Kidney (tissue), 14 donors: ENCODE measurements around the gene PRSS36. TPM values are rescaled to one million over a fixed set of nuclear protein-coding genes. Genes with fewer than 3 reads are reported as not detected.
"Not testable (repeated sequence)": the region's sequence is repeated elsewhere in the genome, so short reads cannot be mapped to it uniquely, and the experiment has no call there.

ENCODE experiments used
- DNase-seq, 5 donors: peaks; one replicate each; pipeline ENCODE4 v3.0.0-alpha.2; 2013 to 2020
- FAIRE-seq: peaks from 2 replicates; lab custom pipeline; 2012; peaks lifted over from hg19 to GRCh38; lab: Jason Lieb, UNC
- H3K27ac ChIP-seq, 2 donors: one replicate each; pipeline ENCODE4 v1.7.0; 2013; ENCODE audit warnings: low read depth in 2 of 2, low read length in 2 of 2, inconsistent platforms in 1 of 2
- H3K27me3 ChIP-seq: one replicate; pipeline ENCODE4 v1.7.1; 2013; ENCODE audit warnings: low read length, inconsistent platforms; ENCODE audit not compliant: control insufficient read depth, insufficient read depth
- H3K36me3 ChIP-seq, 3 donors: one replicate each; pipeline versions ENCODE4 v1.7.0 to v1.7.1; 2013; ENCODE audit warnings: low read length in 3 of 3, control low read depth in 1 of 3, inconsistent platforms in 1 of 3; ENCODE audit not compliant: insufficient read depth in 3 of 3, control insufficient read depth in 2 of 3
- H3K4me1 ChIP-seq, 3 donors: one replicate each; pipeline versions ENCODE4 v1.7.0 to v1.7.1; 2013; ENCODE audit warnings: low read length in 3 of 3, inconsistent platforms in 1 of 3, low read depth in 1 of 3; ENCODE audit not compliant: control insufficient read depth in 2 of 3, insufficient read depth in 2 of 3
- H3K4me3 ChIP-seq, 3 donors: one replicate each; pipeline versions ENCODE4 v1.7.0 to v1.8.1; 2013; ENCODE audit warnings: low read length in 3 of 3, control low read depth in 1 of 3, inconsistent platforms in 1 of 3
- H3K9ac ChIP-seq, 3 donors: one replicate each; pipeline versions ENCODE4 v1.7.0 to v1.7.1; 2013; ENCODE audit warnings: low read length in 3 of 3, control low read depth in 1 of 3, inconsistent platforms in 1 of 3
- H3K9me3 ChIP-seq, 3 donors: one replicate each; pipeline versions ENCODE4 v1.7.0 to v1.7.1; 2013; ENCODE audit warnings: low read length in 3 of 3, control low read depth in 1 of 3, inconsistent platforms in 1 of 3; ENCODE audit not compliant: control insufficient read depth in 2 of 3, insufficient read depth in 1 of 3
- intact Hi-C: fragments of 100-400 bp; cut with DNase I; formaldehyde crosslinking; loops from one replicate; pipeline ENCODE4 v1.11.1; 2022
- polyA plus RNA-seq: library from polyadenylated mRNA; stranded (reverse); fragments of 350-450 nt; fragmentation: Illumina TruSeq; extraction: RNeasy Lipid Tissue Mini Kit (QIAGEN cat#74804); gene quantifications from one replicate; pipeline ENCODE4 v1.2.3, GENCODE V29; 2014; ENCODE audit warnings: low read depth, low replicate concordance; ENCODE audit not compliant: insufficient read depth
- total RNA-seq: library from RNA; stranded (reverse); fragmentation: NEBNext Ultra II Directional; extraction: Animal tissue kit (Norgen Biotek cat#: 25700); gene quantifications from one replicate; pipeline ENCODE4 v1.2.1, GENCODE V29; 2021
- TF ChIP-seq, protein P1 (sequence below): IDR thresholded peaks from 3 replicates; pipeline ENCODE4 v1.5.1; 2012; ENCODE audit warnings: mild to moderate bottlenecking, moderate library complexity, borderline replicate concordance; ENCODE audit not compliant: insufficient read depth; ENCODE audit errors: extremely low read depth
- donor health status: control.
- donor health status: control.
- donor health status: control.
- donor health status: control.
- donor health status: control.
- donor health status: DM: yes; HTN: yes; CAD: no.
- donor health status: Normal renal cell carcinoma (clear cell type).

The PRSS36 gene
- total and polyA plus RNA-seq, 2 donors from 2014 or later, result 1.7 to 4.1 TPM

DNA sequence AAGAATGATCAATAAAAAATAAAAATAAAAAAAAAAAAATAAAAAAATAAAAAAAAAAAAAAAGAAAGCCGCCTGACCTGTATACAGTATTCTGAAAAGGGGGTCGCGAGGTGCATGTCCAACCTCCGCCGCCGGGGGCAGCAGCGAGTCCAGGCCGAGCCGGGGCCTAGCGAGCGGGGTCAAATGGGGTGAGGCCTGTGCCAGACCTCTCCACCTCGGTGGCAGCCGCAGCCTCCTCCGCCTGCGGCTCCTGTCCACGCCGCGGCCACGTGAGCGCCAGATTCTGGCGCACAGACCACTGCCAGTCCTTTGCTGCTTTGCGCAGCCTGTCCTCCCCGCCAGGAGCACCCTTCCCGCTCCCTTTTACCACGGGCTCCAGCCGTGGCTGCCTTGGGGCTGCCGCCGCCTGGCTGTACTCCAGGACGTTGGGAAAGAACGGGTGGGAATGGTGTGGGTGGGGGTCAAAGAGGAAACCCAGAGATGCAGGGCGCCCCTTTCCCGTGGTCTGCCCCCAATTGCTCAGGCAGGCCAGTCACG is 44.1 kb downstream of the PRSS36 start:
- Histone ChIP-seq H3K36me3 (peaks cover 0 to 9% (median 0%) of the 10 kb centered on the region in 3 donors), H3K27me3 (no peaks in the 10 kb centered on the region), H3K9ac (no peak overlapping the region), H3K4me3 (peak overlapping the region in 1 of 3 donors; percentile 32), H3K9me3 (no peaks in the 10 kb centered on the region), H3K4me1 (peaks cover 0 to 15% (median 0%) of the 10 kb centered on the region in 3 donors), H3K27ac (peak overlapping the region; percentile 28 to 57)
- peak; percentile 56 to 93 (median 82) for DNase-seq
- intact Hi-C loops, result no loop called here
- TF ChIP-seq, protein P1, sequence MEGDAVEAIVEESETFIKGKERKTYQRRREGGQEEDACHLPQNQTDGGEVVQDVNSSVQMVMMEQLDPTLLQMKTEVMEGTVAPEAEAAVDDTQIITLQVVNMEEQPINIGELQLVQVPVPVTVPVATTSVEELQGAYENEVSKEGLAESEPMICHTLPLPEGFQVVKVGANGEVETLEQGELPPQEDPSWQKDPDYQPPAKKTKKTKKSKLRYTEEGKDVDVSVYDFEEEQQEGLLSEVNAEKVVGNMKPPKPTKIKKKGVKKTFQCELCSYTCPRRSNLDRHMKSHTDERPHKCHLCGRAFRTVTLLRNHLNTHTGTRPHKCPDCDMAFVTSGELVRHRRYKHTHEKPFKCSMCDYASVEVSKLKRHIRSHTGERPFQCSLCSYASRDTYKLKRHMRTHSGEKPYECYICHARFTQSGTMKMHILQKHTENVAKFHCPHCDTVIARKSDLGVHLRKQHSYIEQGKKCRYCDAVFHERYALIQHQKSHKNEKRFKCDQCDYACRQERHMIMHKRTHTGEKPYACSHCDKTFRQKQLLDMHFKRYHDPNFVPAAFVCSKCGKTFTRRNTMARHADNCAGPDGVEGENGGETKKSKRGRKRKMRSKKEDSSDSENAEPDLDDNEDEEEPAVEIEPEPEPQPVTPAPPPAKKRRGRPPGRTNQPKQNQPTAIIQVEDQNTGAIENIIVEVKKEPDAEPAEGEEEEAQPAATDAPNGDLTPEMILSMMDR, result peak; percentile 77
- no peak for FAIRE-seq

DNA sequence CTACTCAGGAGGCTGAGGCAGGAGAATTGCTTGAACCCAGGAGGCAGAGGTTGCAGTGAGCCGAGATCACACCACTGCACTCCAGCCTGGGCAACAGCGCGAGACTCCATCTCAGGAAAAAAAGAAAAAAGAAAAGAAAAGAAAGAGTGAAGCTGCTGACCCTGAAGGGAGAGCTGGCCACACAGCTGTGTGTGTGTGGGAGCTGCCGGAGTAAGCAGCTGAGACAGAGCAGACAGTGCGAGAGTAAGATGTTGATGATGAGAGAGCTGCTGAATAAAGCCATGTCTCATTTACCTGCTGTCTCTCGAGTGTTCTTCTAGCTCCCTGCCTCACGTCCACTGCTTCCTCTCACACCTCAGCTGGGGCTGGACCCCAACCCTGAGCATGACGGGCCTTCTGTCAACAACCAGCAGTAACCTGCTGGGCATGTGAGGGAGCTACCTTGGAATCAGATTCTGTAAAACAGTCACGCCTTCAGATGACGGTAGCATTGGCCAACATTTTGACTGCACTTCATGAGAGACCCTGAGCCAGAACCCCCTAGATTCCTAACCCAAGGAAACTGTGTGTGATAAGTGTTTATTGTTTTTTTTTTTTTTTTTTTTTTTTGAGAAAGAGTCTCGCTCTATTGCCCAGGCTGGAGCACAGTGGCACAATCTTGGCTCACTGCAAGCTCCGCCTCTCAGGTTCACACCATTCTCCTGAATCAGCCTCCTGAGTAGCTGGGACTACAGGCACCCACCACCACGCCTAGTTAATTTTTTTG is 48.8 kb downstream of the PRSS36 start:
- H3K27me3 ChIP-seq, H3K4me3 ChIP-seq, H3K9me3 ChIP-seq, H3K36me3 ChIP-seq, intact Hi-C loops, H3K4me1 ChIP-seq, H3K9ac ChIP-seq, H3K27ac ChIP-seq, FAIRE-seq: not testable (repeated sequence)
- peak in 2 of 5 donors; percentile 32 to 54 for DNase-seq

DNA sequence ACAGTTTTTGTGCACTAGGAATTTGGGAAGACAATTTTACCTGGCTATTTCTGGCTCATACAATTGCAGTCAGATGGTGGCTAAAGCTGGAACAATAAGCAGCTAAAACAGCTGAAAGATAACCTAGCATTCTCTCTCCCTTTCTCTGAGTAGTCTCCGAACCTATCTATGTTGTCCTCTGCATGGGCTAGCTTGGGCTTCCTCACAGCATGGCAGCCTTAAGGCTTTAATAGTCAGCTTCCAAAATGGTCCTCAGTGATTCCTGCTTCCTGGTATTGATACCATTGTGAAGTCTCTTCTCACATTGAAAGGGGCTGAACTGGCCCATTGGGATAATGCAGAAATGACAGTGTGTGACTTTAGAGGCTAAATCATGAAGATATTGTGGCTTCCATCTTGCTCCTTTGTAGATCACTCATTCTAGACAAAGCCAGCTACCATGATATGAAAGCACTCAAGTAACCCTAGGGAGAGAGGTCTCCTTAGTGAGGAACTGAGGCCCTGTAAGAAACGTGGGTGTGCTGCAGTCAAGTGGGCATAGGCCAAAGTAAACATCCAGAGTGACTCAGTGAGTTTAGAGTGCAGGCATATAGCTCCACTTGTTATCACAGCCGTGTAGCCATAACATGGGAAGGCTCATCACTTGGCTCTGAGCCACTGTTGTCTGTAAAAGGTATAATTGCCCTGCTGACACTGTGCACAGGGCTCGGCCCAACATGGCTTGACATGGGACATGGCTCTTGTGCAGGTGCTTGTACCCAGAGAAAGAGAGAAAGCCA is 49.8 kb downstream of the PRSS36 start:
- intact Hi-C loops, result no loop called here
- H3K27me3 ChIP-seq, result no peaks in the 10 kb centered on the region
- H3K9me3 ChIP-seq, result no peaks in the 10 kb centered on the region
- H3K9ac ChIP-seq, result no peak overlapping the region
- FAIRE-seq (no peak), DNase-seq (no peak)
- no peak overlapping the region for H3K4me3 ChIP-seq
- no peak overlapping the region for H3K27ac ChIP-seq
- H3K36me3 ChIP-seq, result no peaks in the 10 kb centered on the region
- H3K4me1 ChIP-seq, result peaks cover 0 to 4% (median 0%) of the 10 kb centered on the region in 3 donors
- TF ChIP-seq, protein P1, result no peak
